OCI-LY3 (cell line): ENCODE data around the gene INHBB.

Experiments
- CTCF ChIP-seq: fragments of 200-600, 300-600 bp; sonication (generic); IDR thresholded peaks from 2 replicates; pipeline ENCODE4 v1.5.1; 2014; ENCODE audit warnings: antibody characterized with exemption, low read length, low read depth
- EZH2phosphoT487 ChIP-seq: fragments of 200-600 bp; shearing (Covaris generic); IDR thresholded peaks from 2 replicates; pipeline ENCODE4 v1.6.1; 2018; ENCODE audit warnings: antibody characterized with exemption, mixed run types, low read depth

GRCh38 chr2:120366698-120367097 lies 20.8 kb downstream of the INHBB start:
- no peak for TF ChIP-seq CTCF
- TF ChIP-seq EZH2phosphoT487 = no peak
